ENCODE results near the gene KCNN2. TPM values are rescaled to one million over a fixed set of nuclear protein-coding genes. Genes with fewer than 3 reads are reported as not detected.

The KCNN2 gene
- total and polyA plus RNA-seq, 2 of the 8 experiments (the other 6 are each of a cell fraction or from before 2014, with no cell fraction given) = 13.1 to 18.6 TPM

GRCh38 chr5:114319821-114320220, 42.0 kb upstream of the KCNN2 start (continued):
- no peak for TF ChIP-seq CTCF (IDR thresholded peaks at IDR 0.05; ENCODE audit: control extremely low read depth in 1 of 3, insufficient read depth in 1 of 3, low read depth in 1 of 3, low read length in 3 of 3)
- no peak for TF ChIP-seq PHF8 (conservative IDR thresholded peaks at IDR 0.05; ENCODE audit: low read depth, low read length)
- no peak for TF ChIP-seq ATF2 (IDR thresholded peaks at IDR 0.05; ENCODE audit: low read length)
- TF ChIP-seq FOSL1 (IDR thresholded peaks at IDR 0.05; ENCODE audit: insufficient read depth, low read depth, low read length) = no peak
- TF ChIP-seq BACH1 (IDR thresholded peaks at IDR 0.05; ENCODE audit: low read length) = no peak
- TF ChIP-seq TAF7 (optimal IDR thresholded peaks at IDR 0.05; ENCODE audit: borderline replicate concordance, low read depth, low read length) = no peak
